GM19025 (cell line): Measurements from ENCODE around the gene BCAS3.
"Not testable (repeated sequence)": the region's sequence is repeated elsewhere in the genome, so short reads cannot be mapped to it uniquely, and the experiment has no call there.

Experiments used
- ATAC-seq: cut with Tn5 transposase; IDR thresholded peaks from one replicate; pipeline ENCODE4 v1.9.1; 2021; ENCODE audit warnings: mild to moderate bottlenecking, low read depth, moderate library complexity; ENCODE audit not compliant: unreplicated experiment

BCAS3 gene

DNA sequence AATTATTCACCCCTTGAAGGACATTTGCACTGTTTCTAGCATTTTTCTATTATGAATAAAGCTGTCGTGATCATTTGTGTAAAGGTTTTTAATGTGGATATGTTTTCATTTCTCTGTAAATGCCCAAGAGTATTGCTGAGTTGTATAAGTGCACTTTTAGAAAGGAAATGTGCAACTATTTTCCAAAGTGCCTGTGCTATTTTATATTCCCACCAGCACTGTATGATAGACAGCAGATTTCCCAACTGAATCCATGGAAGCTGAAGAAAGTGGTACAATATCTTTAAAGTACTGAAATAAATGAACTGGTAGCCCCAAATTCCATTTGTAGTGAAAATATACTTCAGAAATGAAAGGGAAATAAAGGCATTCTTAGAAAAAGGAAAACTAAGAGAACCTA lies 238.4 kb downstream of the BCAS3 start:
- no peak for ATAC-seq

DNA sequence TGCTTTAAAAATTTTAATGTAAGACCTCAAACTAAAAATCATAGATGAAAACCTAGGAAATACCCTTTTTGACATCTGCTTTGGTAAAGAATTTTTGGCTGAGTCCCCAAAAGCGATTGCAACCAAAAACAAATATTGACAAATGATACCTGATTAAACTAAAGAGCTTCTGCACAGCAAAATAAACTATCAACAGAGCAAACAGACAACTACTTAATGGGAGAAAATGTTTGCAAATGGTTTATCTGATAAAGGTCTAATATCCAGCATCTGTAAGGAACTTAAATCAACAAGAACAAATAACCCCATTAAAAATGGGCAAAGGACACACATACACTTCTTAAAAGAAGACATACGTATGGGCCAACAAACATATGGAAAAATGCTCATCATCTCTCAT lies 242.5 kb downstream of the BCAS3 start:
- no peak for ATAC-seq

- ATAC-seq: no peak
These were observed 245.3 kb downstream of the BCAS3 start for GRCh38 chr17:60923000-60923399.

DNA sequence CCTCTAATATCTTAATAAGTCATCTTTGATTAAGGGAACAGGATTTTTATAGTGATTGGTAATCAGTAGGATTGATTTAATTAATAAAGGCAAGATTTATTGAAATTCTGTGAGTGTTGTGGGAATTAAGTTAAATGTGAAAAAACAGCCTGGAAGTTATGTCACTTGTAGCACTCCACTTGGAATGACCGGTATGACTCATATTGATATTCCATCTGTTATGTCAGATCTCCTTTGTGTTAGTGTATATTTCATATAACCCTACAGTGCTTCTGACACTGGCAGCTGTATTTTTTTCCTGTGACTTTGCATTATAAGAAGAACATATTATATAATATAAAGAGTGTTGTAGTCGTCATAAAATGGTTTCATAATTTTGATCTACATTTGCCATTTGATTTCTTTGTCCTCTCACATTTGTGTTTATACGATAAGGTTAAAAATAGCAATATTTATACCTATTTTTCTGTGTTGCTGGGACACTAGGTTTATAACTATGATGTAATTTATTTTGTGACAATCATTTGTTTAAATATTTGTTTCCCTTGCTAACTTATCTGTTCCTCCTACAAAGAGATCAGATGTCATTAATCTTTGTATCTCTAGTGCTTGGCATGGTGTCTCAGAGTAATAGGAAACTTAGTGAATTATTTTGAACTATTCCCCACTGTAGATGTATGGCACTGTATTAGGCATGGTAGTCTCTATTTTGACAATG lies 249.0 kb downstream of the BCAS3 start:
- no peak for ATAC-seq

DNA sequence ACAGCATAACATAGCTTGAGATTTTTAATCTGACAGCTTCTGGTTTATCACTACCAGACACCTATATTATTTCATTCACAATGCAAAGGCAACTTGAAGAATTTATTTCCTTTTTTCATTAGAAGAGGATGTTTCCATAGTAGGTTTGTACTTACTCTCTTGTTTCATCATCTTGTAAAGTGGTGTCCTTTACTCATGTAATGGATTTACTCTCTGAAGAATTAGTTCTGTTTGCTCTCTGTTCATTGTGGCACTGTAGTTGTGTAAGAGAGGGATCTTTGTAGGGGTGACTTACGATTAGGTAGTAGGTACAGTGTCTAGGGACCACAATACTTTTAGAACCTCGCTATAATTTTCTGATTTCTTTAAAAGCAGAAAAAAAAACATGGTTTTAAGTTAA lies 256.1 kb downstream of the BCAS3 start:
- no peak for ATAC-seq

- ATAC-seq: no peak
These were observed 257.1 kb downstream of the BCAS3 start for GRCh38 chr17:60934723-60935122.

DNA sequence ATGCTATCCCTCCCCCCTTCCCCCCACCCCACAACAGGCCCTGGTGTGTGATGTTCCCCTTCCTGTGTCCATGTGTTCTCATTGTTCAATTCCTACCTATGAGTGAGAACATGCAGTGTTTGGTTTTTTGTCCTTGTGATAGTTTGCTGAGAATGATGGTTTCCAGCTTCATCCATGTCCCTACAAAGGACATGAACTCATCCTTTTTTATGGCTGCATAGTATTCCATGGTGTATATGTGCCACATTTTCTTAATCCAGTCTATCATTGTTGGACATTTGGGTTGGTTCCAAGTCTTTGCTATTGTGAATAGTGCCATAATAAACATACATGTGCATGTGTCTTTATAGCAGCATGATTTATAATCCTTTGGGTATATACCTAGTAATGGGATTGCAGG lies 258.3 kb downstream of the BCAS3 start:
- ATAC-seq: not testable (repeated sequence)

DNA sequence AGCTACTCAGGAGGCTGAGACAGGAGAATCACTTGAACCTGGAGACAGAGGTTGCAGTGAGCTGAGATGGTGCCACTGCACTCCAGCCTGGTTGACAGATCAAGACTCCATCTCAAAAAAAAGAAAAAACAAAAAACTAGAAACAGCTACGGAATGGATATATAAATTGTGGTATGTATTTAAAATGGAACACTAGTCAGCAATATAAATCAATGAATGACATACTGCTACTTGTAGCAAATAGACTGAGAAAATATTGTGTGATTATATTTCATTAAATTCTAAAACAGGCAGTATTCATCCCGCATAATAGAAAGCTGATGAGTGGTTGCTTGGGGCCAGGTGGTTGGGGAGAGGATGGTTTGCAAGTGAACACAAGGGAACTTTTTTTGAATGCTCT lies 261.7 kb downstream of the BCAS3 start:
- ATAC-seq: no peak

GRCh38 chr17:60941028-60941427 lies 263.4 kb downstream of the BCAS3 start:
- no peak for ATAC-seq

- no peak for ATAC-seq
These were observed 263.9 kb downstream of the BCAS3 start for GRCh38 chr17:60941571-60941970.

DNA sequence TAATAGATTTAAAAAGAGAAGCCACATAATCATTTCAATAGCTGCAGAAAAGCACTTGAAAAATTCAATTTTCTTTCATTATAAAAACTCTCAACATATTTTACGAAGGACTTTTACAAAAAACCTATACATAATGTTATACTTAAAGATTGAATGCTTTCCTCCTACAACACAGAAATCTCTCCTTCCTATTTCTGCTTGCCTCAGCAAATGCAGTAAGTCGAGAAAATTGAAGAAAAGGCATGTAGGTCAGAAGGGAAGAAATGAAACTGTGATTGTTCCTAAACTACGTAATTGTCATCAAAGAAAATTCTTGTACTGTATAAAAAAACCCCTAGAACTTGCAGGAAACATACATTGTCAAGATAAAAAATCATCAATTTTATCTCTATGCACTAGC lies 267.1 kb downstream of the BCAS3 start:
- ATAC-seq: no peak

- no peak for ATAC-seq
These were observed 269.4 kb downstream of the BCAS3 start for GRCh38 chr17:60947100-60947499.

DNA sequence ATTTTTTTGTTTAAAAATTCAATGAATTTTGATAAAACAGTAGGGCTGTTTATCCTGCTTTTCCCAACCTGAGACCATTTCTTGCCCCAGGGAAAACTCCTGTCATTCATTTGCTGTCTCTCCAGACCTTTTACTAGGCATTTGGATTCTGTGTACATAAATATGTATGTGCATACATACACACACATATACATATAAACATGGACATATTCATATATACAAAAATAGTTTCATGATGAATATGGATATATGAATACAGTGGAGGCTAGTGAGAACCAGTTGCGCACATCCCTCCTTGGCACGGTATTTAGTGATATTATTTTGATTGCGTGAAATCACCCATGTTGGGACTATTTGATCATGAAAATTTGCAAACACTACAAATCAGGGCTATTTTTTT lies 269.9 kb downstream of the BCAS3 start:
- no peak for ATAC-seq

DNA sequence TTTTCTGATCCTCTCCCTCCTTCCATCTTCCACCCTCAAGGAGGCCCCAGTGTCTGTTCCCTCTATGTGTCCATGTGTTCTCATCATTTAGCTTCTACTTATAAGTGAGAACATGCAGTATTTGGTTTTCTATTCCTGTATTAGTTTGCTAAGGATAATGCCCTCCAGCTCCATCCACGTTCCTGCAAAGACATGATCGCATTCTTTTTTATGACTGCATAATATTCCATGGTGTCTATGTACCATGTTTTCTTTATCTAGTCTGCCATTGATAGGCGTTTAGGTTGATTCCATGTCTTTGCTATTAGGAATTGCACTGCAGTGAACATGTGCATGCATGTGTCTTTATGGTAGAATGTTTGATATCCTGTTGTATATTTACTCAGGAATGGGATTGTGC lies 275.1 kb downstream of the BCAS3 start:
- ATAC-seq: no peak

DNA sequence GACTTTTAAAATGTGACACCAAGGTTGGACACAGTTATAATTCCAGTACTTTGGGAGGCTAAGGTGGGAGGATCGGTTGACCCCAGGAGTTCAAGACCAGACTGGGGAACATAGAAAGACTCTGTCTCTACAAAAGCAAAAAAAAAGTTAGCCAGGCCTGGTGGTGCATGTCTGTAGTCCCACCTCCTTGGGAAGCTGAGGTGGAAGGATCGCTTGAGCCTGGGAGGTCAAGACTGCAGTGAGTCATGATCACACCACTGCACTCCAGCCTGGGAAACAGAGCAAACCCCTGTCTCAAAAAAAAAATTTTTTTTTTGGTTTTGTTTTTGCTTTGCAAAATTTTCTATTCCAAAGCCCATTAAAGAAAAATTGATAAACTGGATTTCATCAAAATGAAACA lies 281.4 kb downstream of the BCAS3 start:
- no peak for ATAC-seq

GRCh38 chr17:60959696-60960095 lies 282.0 kb downstream of the BCAS3 start:
- no peak for ATAC-seq

DNA sequence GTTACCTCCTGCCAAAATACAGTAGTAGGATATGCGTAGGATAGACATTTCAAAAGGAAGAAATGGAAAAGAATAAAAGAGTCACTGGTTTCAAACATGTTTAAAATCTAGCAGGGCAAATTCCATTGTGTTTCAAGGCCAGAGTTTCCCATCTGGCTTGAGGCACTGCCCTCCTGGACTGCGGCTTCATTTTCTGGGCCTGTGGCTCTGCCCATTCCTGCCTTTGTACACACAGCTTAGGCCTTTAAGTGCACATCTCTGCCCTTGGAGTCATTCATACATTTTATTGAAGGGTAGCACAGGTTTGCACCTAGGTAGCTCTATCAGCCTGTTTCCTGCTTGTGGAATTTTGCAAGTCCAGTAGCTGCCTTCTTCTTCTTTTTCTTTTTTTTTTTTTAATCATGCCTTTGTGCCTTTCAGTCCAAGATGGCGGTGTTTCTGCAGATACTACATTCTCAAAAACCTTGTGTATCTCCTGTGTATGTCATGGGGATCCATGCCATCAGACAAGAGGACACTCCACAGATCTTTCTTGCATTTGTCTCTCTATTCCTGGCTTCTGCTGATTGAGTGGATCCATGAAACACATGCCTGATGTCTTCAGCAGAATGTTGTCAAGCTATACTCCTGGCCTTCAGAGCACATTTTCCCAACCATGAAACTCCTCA lies 282.9 kb downstream of the BCAS3 start:
- no peak for ATAC-seq

DNA sequence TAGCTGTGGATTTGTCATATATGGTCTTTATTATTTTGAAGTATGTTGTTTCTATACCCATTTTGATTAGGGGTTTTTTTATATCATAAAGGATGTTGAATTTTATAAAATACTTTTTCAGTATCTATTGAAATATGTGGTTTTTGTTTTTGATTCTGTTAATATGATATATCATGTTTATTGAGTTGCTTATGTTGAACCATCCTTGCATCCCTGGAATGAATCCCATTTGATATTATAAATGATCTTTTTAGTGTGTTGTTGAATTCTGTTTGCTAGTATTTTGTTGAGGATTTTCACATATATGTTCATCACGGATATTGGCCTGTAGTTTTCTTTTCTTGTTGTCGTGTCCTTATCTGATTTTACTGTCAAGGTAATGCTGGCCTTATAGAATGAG lies 286.5 kb downstream of the BCAS3 start:
- ATAC-seq: no peak

GRCh38 chr17:60968266-60968665 lies 290.6 kb downstream of the BCAS3 start:
- no peak for ATAC-seq

DNA sequence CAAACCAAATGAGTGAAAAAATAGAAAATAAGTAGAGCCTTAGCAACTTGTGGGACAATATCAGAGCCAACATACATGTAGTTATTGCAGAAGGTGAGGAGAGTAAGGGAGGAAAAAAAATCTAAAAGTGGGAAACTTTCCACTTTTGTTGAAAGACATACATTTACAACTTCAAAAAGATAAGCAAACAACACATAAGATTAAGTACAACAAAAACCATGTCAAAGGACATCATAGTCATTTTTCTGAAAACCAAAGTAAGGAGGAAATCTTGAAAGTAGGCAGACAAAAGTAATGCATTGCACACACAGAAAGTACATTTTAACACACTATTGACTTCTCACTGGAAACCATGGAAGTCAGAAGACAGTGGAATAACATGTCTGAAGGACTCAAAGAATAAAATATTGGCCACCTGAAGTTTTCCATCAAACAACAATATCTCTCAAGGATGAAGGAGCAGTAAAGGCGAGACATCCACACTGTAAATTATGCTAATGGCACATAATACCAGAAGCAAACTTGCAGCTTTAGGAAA lies 291.9 kb downstream of the BCAS3 start:
- ATAC-seq: no peak

DNA sequence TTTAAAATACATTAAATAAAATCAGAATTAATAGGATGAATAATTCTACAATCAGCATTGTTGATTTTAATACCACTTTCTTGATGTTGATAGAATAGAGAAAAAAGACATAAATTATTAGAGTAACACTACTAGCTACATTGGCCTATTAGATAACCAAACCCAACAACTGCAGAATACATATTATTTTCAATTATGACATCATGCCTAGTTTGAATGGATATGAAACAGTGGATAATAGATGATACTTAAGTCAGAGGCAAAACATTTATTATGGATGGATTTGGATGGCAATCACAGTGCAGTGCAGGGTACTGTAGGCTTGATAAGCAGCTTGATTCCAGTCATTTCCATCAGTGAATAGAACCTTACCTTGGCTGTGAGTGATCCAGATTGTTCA lies 293.1 kb downstream of the BCAS3 start:
- ATAC-seq: no peak
